ENCODE data around the gene ACACA.
"Not testable (repeated sequence)": the region's sequence is repeated elsewhere in the genome, so short reads cannot be mapped to it uniquely, and the experiment has no call there.

Gene ACACA

GRCh38 chr17:37167756-37168155, 238.9 kb downstream of the ACACA start:
- DNase-seq, result no peak

GRCh38 chr17:37164057-37164456, 242.6 kb downstream of the ACACA start:
- DNase-seq, result no peak

- DNase-seq, result no peak
Observed at GRCh38 chr17:37162800-37163199, 243.8 kb downstream of the ACACA start.

- DNase-seq, result no peak
Observed at GRCh38 chr17:37160944-37161343, 245.7 kb downstream of the ACACA start.

- no peak for DNase-seq
Observed at GRCh38 chr17:37158290-37158689, 248.3 kb downstream of the ACACA start.

- no peak for DNase-seq
Observed at GRCh38 chr17:37148156-37148555, 258.5 kb downstream of the ACACA start.

GRCh38 chr17:37147301-37147812, 259.3 kb downstream of the ACACA start:
- peak in 1 of 2 experiments; percentile 28 for DNase-seq

GRCh38 chr17:37146086-37147064, 260.3 kb downstream of the ACACA start:
- DNase-seq, result no peak

- DNase-seq, result no peak
Observed at GRCh38 chr17:37144075-37144701, 262.4 kb downstream of the ACACA start.

GRCh38 chr17:37143558-37143957, 263.1 kb downstream of the ACACA start:
- not testable (repeated sequence) for DNase-seq

GRCh38 chr17:37142294-37142896, 264.2 kb downstream of the ACACA start:
- no peak for DNase-seq

- DNase-seq, result no peak
Observed at GRCh38 chr17:37138571-37139120, 268.0 kb downstream of the ACACA start.

- DNase-seq, result no peak
Observed at GRCh38 chr17:37137906-37138514, 268.6 kb downstream of the ACACA start.

GRCh38 chr17:37137070-37137610, 269.5 kb downstream of the ACACA start:
- DNase-seq, result no peak

- no peak for DNase-seq
Observed at GRCh38 chr17:37135576-37135975, 271.1 kb downstream of the ACACA start.

GRCh38 chr17:37134050-37134449, 272.6 kb downstream of the ACACA start:
- peak in 1 of 2 experiments; percentile 22 for DNase-seq

GRCh38 chr17:37133136-37133535, 273.5 kb downstream of the ACACA start:
- DNase-seq, result no peak

GRCh38 chr17:37131669-37132611, 274.7 kb downstream of the ACACA start:
- no peak for DNase-seq

- DNase-seq, result no peak
Observed at GRCh38 chr17:37130984-37131446, 275.6 kb downstream of the ACACA start.

GRCh38 chr17:37124821-37125173, 281.8 kb downstream of the ACACA start:
- no peak for DNase-seq

All from NCI-H2081 (cell line).